GM18511 (cell line): ENCODE data around the gene VPS41.
"Not testable (repeated sequence)": the region's sequence is repeated elsewhere in the genome, so short reads cannot be mapped to it uniquely, and the experiment has no call there.

Source experiments
- ATAC-seq: cut with Tn5 transposase; IDR thresholded peaks from one replicate; pipeline ENCODE4 v1.9.1; 2021; ENCODE audit warnings: mild to moderate bottlenecking, moderate library complexity; ENCODE audit not compliant: unreplicated experiment

The VPS41 gene

GRCh38 chr7:38858259-38858884 is 50.6 kb downstream of the VPS41 start:
- ATAC-seq = no peak

- no peak for ATAC-seq
Observed at GRCh38 chr7:38855867-38856266, 53.1 kb downstream of the VPS41 start.

- ATAC-seq = no peak
Observed at GRCh38 chr7:38855386-38855785, 53.6 kb downstream of the VPS41 start.

- ATAC-seq = not testable (repeated sequence)
Observed at GRCh38 chr7:38854947-38855346, 54.0 kb downstream of the VPS41 start.

GRCh38 chr7:38851321-38851720 is 57.7 kb downstream of the VPS41 start:
- ATAC-seq = no peak

GRCh38 chr7:38846280-38846679 is 62.7 kb downstream of the VPS41 start:
- no peak for ATAC-seq

GRCh38 chr7:38844952-38845563 is 63.9 kb downstream of the VPS41 start:
- no peak for ATAC-seq

GRCh38 chr7:38842746-38843145 is 66.2 kb downstream of the VPS41 start:
- no peak for ATAC-seq

- ATAC-seq = no peak
Observed at GRCh38 chr7:38840736-38841460, 68.1 kb downstream of the VPS41 start.

- no peak for ATAC-seq
Observed at GRCh38 chr7:38839851-38840250, 69.1 kb downstream of the VPS41 start.

GRCh38 chr7:38838725-38839385 is 70.1 kb downstream of the VPS41 start:
- ATAC-seq = no peak

GRCh38 chr7:38834357-38834756 is 74.6 kb downstream of the VPS41 start:
- no peak for ATAC-seq

GRCh38 chr7:38833329-38833728 is 75.7 kb downstream of the VPS41 start:
- ATAC-seq = no peak

- no peak for ATAC-seq
Observed at GRCh38 chr7:38831259-38831996, 77.6 kb downstream of the VPS41 start.

- no peak for ATAC-seq
Observed at GRCh38 chr7:38830826-38831225, 78.2 kb downstream of the VPS41 start.

GRCh38 chr7:38829488-38830165 is 79.4 kb downstream of the VPS41 start:
- ATAC-seq = no peak

- ATAC-seq = no peak
Observed at GRCh38 chr7:38828026-38828425, 81.0 kb downstream of the VPS41 start.

- ATAC-seq = peak; percentile 66
Observed at GRCh38 chr7:38825721-38826440, 83.1 kb downstream of the VPS41 start.

GRCh38 chr7:38824948-38825347 is 84.0 kb downstream of the VPS41 start:
- ATAC-seq = no peak

GRCh38 chr7:38822549-38822948 is 86.4 kb downstream of the VPS41 start:
- ATAC-seq = no peak
